A673 (cell line): ENCODE measurements around the gene LMO2. TPM values are rescaled to one million over a fixed set of nuclear protein-coding genes. Genes with fewer than 3 reads are reported as not detected.

Experiments
- BruUV-seq: library from RNA; stranded (reverse); fragments of 400-500 nt; replicated peaks from 2 replicates; lab custom pipeline; 2021; lab: Mats Ljungman, UMichigan
- CTCF ChIA-PET: fragments of 300-600 bp; sonication (Branson Sonifier 250); formaldehyde crosslinking; loops from one replicate; lab custom pipeline; 2022; ENCODE audit warnings: antibody characterized with exemption; lab: Charles Lee
- POLR2A ChIA-PET: fragments of 300-600 bp; sonication (Branson Sonifier 250); formaldehyde crosslinking; loops from one replicate; lab custom pipeline; 2022; ENCODE audit warnings: antibody characterized with exemption; ENCODE audit not compliant: low non-redundant PET; lab: Charles Lee
- DNase-seq: peaks from one replicate; pipeline ENCODE4 v3.0.0-alpha.2; 2015; ENCODE audit warnings: low spot score
- H3K27ac ChIP-seq: fragments of 200-600 bp; sonication (generic); 2 replicates; pipeline ENCODE4 v1.5.1; 2016; ENCODE audit warnings: mixed run types, low read depth, mild to moderate bottlenecking, mixed read lengths, antibody characterized with exemption, low read length; ENCODE audit not compliant: poor library complexity, severe bottlenecking
- H3K27me3 ChIP-seq: fragments of 200-600 bp; sonication (generic); replicated peaks from 2 replicates; pipeline ENCODE4 v1.6.1; 2017; ENCODE audit warnings: mixed run types, low read depth, mild to moderate bottlenecking, mixed read lengths, antibody characterized with exemption, low read length; ENCODE audit not compliant: insufficient read depth, poor library complexity
- H3K36me3 ChIP-seq: fragments of 200-600 bp; sonication (generic); 2 replicates; pipeline ENCODE4 v1.6.1; 2016; ENCODE audit warnings: mixed run types, mild to moderate bottlenecking, mixed read lengths, antibody characterized with exemption, low read length; ENCODE audit not compliant: insufficient read depth, poor library complexity, severe bottlenecking
- H3K4me1 ChIP-seq: fragments of 200-600 bp; sonication (generic); 2 replicates; pipeline ENCODE4 v1.6.1; 2017; ENCODE audit warnings: mixed run types, mild to moderate bottlenecking, mixed read lengths, antibody characterized with exemption, low read length; ENCODE audit not compliant: insufficient read depth, poor library complexity, severe bottlenecking
- H3K4me3 ChIP-seq: fragments of 200-600 bp; sonication (generic); 2 replicates; pipeline ENCODE4 v1.5.1; 2016; ENCODE audit warnings: low read depth, mixed run types, mild to moderate bottlenecking, mixed read lengths, low read length; ENCODE audit not compliant: poor library complexity, severe bottlenecking
- H3K9me3 ChIP-seq: fragments of 200-600 bp; sonication (generic); 2 replicates; pipeline ENCODE4 v1.6.1; 2016; ENCODE audit warnings: mixed run types, low read depth, mild to moderate bottlenecking, mixed read lengths, antibody characterized with exemption, low read length; ENCODE audit not compliant: poor library complexity, severe bottlenecking
- EZH2 ChIP-seq: fragments of 200-600 bp; sonication (generic); IDR thresholded peaks from 2 replicates; pipeline ENCODE4 v1.6.1; 2017; ENCODE audit warnings: borderline replicate concordance, low read depth, mild to moderate bottlenecking, mixed read lengths, antibody characterized with exemption, low read length; ENCODE audit not compliant: poor library complexity, severe bottlenecking
- intact Hi-C: fragments of 100-400 bp; cut with micrococcal nuclease; formaldehyde crosslinking; loops from one replicate; pipeline ENCODE4 v1.10.0; 2022; ENCODE audit not compliant: unreplicated experiment
- total RNA-seq: library from RNA; stranded (reverse); gene quantifications from 2 replicates; pipeline ENCODE4 v1.2.3, GENCODE V29; 2021
- TF ChIP-seq, protein P1 (sequence below): fragments of 300-800, 200-600 bp; sonication (generic); conservative IDR thresholded peaks from 2 replicates; pipeline ENCODE4 v1.5.1; 2017; ENCODE audit warnings: low read depth, mild to moderate bottlenecking, antibody characterized with exemption, low read length, moderate library complexity, mixed read lengths

Gene LMO2
- total RNA-seq, 1 experiment from 2014 or later, result 39.0 TPM

DNA sequence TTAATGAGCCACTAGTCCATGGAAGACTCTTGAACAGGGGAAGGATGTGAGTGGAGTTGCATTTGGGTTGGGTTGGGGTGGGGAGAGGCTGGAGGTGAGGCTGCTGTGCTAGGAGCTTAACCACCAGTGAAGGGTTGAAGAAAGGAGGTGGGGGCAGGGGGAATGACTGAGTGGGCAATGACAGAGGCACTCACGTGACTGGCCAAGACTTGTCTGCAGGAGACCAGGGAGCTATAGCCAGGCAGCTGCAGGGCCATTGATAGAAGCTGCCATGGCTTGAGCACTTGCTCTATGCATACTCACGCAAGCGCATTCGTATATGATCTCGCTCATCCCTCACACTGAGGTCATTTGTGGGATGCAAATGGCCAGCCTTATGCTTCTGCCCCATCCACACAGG, 4.0 kb downstream of the LMO2 start:
- no peaks in the 10 kb centered on the region for H3K36me3 ChIP-seq
- H3K9me3 ChIP-seq, result no peaks in the 10 kb centered on the region
- no peak overlapping the region for H3K27ac ChIP-seq
- H3K4me1 ChIP-seq, result peaks cover 22% of the 10 kb centered on the region
- BruUV-seq, result no TSS peak
- ChIA-PET CTCF (no interaction called here), POLR2A (no interaction called here)
- no peak for DNase-seq
- no peak overlapping the region for H3K4me3 ChIP-seq
- intact Hi-C loops, result no loop called here
- no peaks in the 10 kb centered on the region for H3K27me3 ChIP-seq
- TF ChIP-seq EZH2, result no peak
- TF ChIP-seq, protein P1, sequence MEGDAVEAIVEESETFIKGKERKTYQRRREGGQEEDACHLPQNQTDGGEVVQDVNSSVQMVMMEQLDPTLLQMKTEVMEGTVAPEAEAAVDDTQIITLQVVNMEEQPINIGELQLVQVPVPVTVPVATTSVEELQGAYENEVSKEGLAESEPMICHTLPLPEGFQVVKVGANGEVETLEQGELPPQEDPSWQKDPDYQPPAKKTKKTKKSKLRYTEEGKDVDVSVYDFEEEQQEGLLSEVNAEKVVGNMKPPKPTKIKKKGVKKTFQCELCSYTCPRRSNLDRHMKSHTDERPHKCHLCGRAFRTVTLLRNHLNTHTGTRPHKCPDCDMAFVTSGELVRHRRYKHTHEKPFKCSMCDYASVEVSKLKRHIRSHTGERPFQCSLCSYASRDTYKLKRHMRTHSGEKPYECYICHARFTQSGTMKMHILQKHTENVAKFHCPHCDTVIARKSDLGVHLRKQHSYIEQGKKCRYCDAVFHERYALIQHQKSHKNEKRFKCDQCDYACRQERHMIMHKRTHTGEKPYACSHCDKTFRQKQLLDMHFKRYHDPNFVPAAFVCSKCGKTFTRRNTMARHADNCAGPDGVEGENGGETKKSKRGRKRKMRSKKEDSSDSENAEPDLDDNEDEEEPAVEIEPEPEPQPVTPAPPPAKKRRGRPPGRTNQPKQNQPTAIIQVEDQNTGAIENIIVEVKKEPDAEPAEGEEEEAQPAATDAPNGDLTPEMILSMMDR, result no peak

DNA sequence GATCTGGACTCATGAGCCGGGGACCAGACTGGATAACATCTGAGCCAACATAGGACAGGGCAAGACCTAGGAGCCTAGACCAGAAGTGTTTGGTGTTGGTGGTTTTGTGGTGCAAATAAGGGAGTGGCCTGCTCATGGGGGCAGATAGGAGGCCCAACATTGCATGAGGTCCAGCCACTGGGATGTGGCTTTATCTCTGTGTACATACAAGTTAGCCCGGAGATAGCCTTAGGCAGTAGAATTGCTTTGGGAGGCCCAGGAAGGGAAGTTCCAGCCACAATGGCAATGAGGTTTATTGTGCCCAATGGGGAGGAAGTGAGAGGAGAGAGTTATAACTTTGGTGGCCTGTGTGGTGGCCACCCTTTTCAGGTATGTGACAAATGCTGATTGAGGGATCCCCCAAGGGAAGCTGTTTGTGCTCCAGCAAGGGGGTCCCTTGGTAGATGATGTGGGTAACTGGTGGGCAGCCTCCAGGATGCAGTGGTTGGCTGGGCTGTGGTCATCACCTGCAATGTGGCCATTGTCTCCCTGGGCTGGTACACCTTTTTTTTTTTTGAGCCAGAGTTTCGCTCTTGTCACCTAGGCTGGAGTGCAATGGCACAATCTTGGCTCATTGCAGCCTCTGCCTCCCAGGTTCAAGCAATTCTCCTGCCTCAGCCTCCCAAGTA, 6.4 kb downstream of the LMO2 start:
- no peaks in the 10 kb centered on the region for H3K36me3 ChIP-seq
- no peak overlapping the region for H3K4me3 ChIP-seq
- no TSS peak for BruUV-seq
- ChIA-PET POLR2A (no interaction called here), CTCF (no interaction called here)
- no peak overlapping the region for H3K27ac ChIP-seq
- H3K9me3 ChIP-seq, result no peaks in the 10 kb centered on the region
- no peaks in the 10 kb centered on the region for H3K4me1 ChIP-seq
- H3K27me3 ChIP-seq, result no peaks in the 10 kb centered on the region
- intact Hi-C loops, result no loop called here
- TF ChIP-seq EZH2, result no peak
- TF ChIP-seq, protein P1, result no peak
- no peak for DNase-seq

GRCh38 chr11:33884601-33885000, 7.3 kb downstream of the LMO2 start:
- no TSS peak for BruUV-seq
- ChIA-PET POLR2A (no interaction called here), CTCF (no interaction called here)
- H3K4me3 ChIP-seq, result no peak overlapping the region
- no peaks in the 10 kb centered on the region for H3K4me1 ChIP-seq
- no peaks in the 10 kb centered on the region for H3K27me3 ChIP-seq
- intact Hi-C loops, result no loop called here
- H3K27ac ChIP-seq, result no peak overlapping the region
- no peaks in the 10 kb centered on the region for H3K36me3 ChIP-seq
- no peaks in the 10 kb centered on the region for H3K9me3 ChIP-seq
- DNase-seq, result no peak
- TF ChIP-seq EZH2, result no peak
- TF ChIP-seq, protein P1, result peak; percentile 28; the same call in 1 of the 2 replicates
